IMR-90 (cell line): ENCODE data around the gene RFX1. TPM values are rescaled to one million over a fixed set of nuclear protein-coding genes. Genes with fewer than 3 reads are reported as not detected.

Experiments used
- ATAC-seq: fragments of 200-7000 bp; cut with Tn5 transposase; 2 replicates; pipeline ENCODE4 v1.9.1; 2020; ENCODE audit warnings: low read depth, mild to moderate bottlenecking, moderate library complexity
- BruUV-seq: library from RNA; stranded (reverse); fragments of 400-500 nt; replicated peaks from 2 replicates; lab custom pipeline; 2021; lab: Mats Ljungman, UMichigan
- CTCF ChIA-PET: fragments of 300-600 bp; formaldehyde crosslinking; extraction: SDS; loops from one replicate; lab custom pipeline; 2021; ENCODE audit warnings: antibody characterized with exemption; lab: Yijun Ruan, JAX
- POLR2A ChIA-PET: fragments of 300-600 bp; sonication (Branson Sonifier 250); formaldehyde crosslinking; loops from one replicate; lab custom pipeline; 2022; ENCODE audit warnings: antibody characterized with exemption; ENCODE audit not compliant: unreplicated experiment; lab: Charles Lee
- DNase-seq: peaks from one replicate; pipeline ENCODE4 v3.0.0; 2013
- H2AFZ ChIP-seq: replicated peaks from 2 replicates; pipeline ENCODE3; 2013; ENCODE audit warnings: low read length, mild to moderate bottlenecking; ENCODE audit not compliant: poor library complexity
- H2AK5ac ChIP-seq: 2 replicates; pipeline ENCODE4 v1.6.1; 2013; ENCODE audit warnings: low read depth, low read length, inconsistent platforms
- H2AK9ac ChIP-seq: replicated peaks from 2 replicates; pipeline ENCODE3; 2013; ENCODE audit warnings: mild to moderate bottlenecking, low read depth, low read length, moderate library complexity; ENCODE audit not compliant: poor library complexity
- H2BK120ac ChIP-seq: 2 replicates; pipeline ENCODE4 v1.6.1; 2013; ENCODE audit warnings: low read depth, low read length, inconsistent platforms
- H2BK15ac ChIP-seq: 3 replicates; pipeline ENCODE4 v1.6.1; 2013; ENCODE audit warnings: low read depth, low read length, inconsistent platforms
- H2BK20ac ChIP-seq: 2 replicates; pipeline ENCODE4 v1.6.1; 2013; ENCODE audit warnings: low read depth, mild to moderate bottlenecking, inconsistent platforms, low read length, moderate library complexity
- H2BK5ac ChIP-seq: 2 replicates; pipeline ENCODE4 v1.6.1; 2013; ENCODE audit warnings: mild to moderate bottlenecking, low read depth, low read length, inconsistent platforms; ENCODE audit not compliant: poor library complexity, severe bottlenecking
- H3K14ac ChIP-seq: replicated peaks from 2 replicates; pipeline ENCODE4 v1.6.1; 2013; ENCODE audit warnings: low read depth, low read length, inconsistent platforms
- H3K18ac ChIP-seq: 2 replicates; pipeline ENCODE4 v1.6.1; 2013; ENCODE audit warnings: low read depth, low read length, control low read depth
- H3K23ac ChIP-seq: 2 replicates; pipeline ENCODE4 v1.6.1; 2013; ENCODE audit warnings: low read depth, low read length, inconsistent platforms
- H3K27ac ChIP-seq: 2 replicates; pipeline ENCODE4 v1.5.1; 2013; ENCODE audit warnings: mild to moderate bottlenecking, control low read depth, low read length; ENCODE audit not compliant: insufficient read depth
- H3K27me3 ChIP-seq: 2 replicates; pipeline ENCODE4 v1.6.1; 2013; ENCODE audit warnings: low read length; ENCODE audit not compliant: control insufficient read depth, insufficient read depth
- H3K36me3 ChIP-seq: 2 replicates; pipeline ENCODE4 v1.6.1; 2013; ENCODE audit warnings: low read length, mixed read lengths; ENCODE audit not compliant: control insufficient read depth, insufficient read depth
- H3K4ac ChIP-seq: 2 replicates; pipeline ENCODE4 v1.6.1; 2013; ENCODE audit warnings: low read depth, low read length, inconsistent platforms
- H3K4me1 ChIP-seq: 2 replicates; pipeline ENCODE4 v1.6.1; 2013; ENCODE audit warnings: low read length, mixed read lengths; ENCODE audit not compliant: control insufficient read depth, insufficient read depth
- H3K4me2 ChIP-seq: 2 replicates; pipeline ENCODE4 v1.6.1; 2013; ENCODE audit warnings: low read depth, mild to moderate bottlenecking, control low read depth, low read length, moderate library complexity
- H3K4me3 ChIP-seq: 2 replicates; pipeline ENCODE4 v1.5.1; 2013; ENCODE audit warnings: low read depth, mild to moderate bottlenecking, control low read depth, low read length, moderate library complexity; ENCODE audit not compliant: insufficient read depth
- H3K56ac ChIP-seq: 2 replicates; pipeline ENCODE4 v1.6.1; 2013; ENCODE audit warnings: low read length, inconsistent platforms; ENCODE audit not compliant: insufficient read depth; ENCODE audit errors: extremely low read depth
- H3K79me1 ChIP-seq, 2 experiments: 2 replicates each; pipeline ENCODE4 v1.6.1; 2013; ENCODE audit warnings: low read length in 2 of 2, inconsistent platforms in 1 of 2, low read depth in 1 of 2
- H3K9ac ChIP-seq: 2 replicates; pipeline ENCODE4 v1.6.1; 2013; ENCODE audit warnings: low read depth, low read length, control low read depth
- H3K9me1 ChIP-seq: 2 replicates; pipeline ENCODE4 v1.6.1; 2013; ENCODE audit warnings: low read length, inconsistent platforms; ENCODE audit not compliant: insufficient read depth
- H3K9me3 ChIP-seq: 2 replicates; pipeline ENCODE4 v1.6.1; 2013; ENCODE audit warnings: low read length; ENCODE audit not compliant: control insufficient read depth, insufficient read depth
- H4K20me1 ChIP-seq: 2 replicates; pipeline ENCODE4 v1.6.1; 2013; ENCODE audit warnings: low read length, inconsistent platforms; ENCODE audit not compliant: insufficient read depth
- H4K5ac ChIP-seq: 2 replicates; pipeline ENCODE4 v1.6.1; 2013; ENCODE audit warnings: mild to moderate bottlenecking, low read depth, low read length, control low read depth
- H4K8ac ChIP-seq, 2 experiments: 2 replicates each; pipeline ENCODE4 v1.6.1; 2013; ENCODE audit warnings: low read depth in 2 of 2, low read length in 2 of 2, control low read depth in 1 of 2, inconsistent platforms in 1 of 2
- H4K91ac ChIP-seq: 2 replicates; pipeline ENCODE4 v1.6.1; 2013; ENCODE audit warnings: low read depth, low read length, inconsistent platforms; ENCODE audit not compliant: insufficient read depth
- CEBPB ChIP-seq: IDR thresholded peaks from 2 replicates; pipeline ENCODE4 v1.6.1; 2012; ENCODE audit warnings: low read depth, low read length, improper control_type of control experiment
- FOS ChIP-seq: fragments of 150-350 bp; IDR thresholded peaks from 2 replicates; pipeline ENCODE4 v1.6.1; 2016; ENCODE audit warnings: low read depth, low read length
- MAFK ChIP-seq: IDR thresholded peaks from 2 replicates; pipeline ENCODE4 v1.6.1; 2012; ENCODE audit warnings: low read depth, low read length, improper control_type of control experiment
- MAZ ChIP-seq: IDR thresholded peaks from 2 replicates; pipeline ENCODE4 v1.6.1; 2012; ENCODE audit warnings: low read depth, mild to moderate bottlenecking, low read length, improper control_type of control experiment, moderate library complexity, borderline replicate concordance
- MXI1 ChIP-seq: IDR thresholded peaks from 2 replicates; pipeline ENCODE4 v1.6.1; 2012; ENCODE audit warnings: low read depth, mild to moderate bottlenecking, low read length, moderate library complexity, borderline replicate concordance
- NFE2L2 ChIP-seq: fragments of 150-350 bp; IDR thresholded peaks from 2 replicates; pipeline ENCODE4 v1.6.1; 2016; ENCODE audit warnings: low read depth, mild to moderate bottlenecking, low read length
- POLR2A ChIP-seq: IDR thresholded peaks from 2 replicates; pipeline ENCODE4 v1.6.1; 2012; ENCODE audit warnings: mild to moderate bottlenecking, low read depth, low read length
- RAD21 ChIP-seq: IDR thresholded peaks from 2 replicates; pipeline ENCODE4 v1.6.1; 2012; ENCODE audit warnings: low read length, improper control_type of control experiment
- RCOR1 ChIP-seq: IDR thresholded peaks from 2 replicates; pipeline ENCODE4 v1.6.1; 2012; ENCODE audit warnings: mild to moderate bottlenecking, low read length, improper control_type of control experiment; ENCODE audit not compliant: insufficient replicate concordance
- RFX5 ChIP-seq: IDR thresholded peaks from 2 replicates; pipeline ENCODE4 v1.8.0; 2012; ENCODE audit warnings: low read depth, mild to moderate bottlenecking, low read length, moderate library complexity
- WGBS, 2 experiments: methylation state at CpG; one replicate each; pipeline versions ENCODE4 v1.1.5 to v1.1.7; 2013; ENCODE audit warnings: missing lambda C conversion rate in 2 of 2; ENCODE audit not compliant: insufficient read length in 1 of 2; ENCODE audit errors: extremely low coverage in 2 of 2; 5-methylcytosine and 5-hydroxymethylcytosine counted together
- dilution Hi-C: fragments of 300-500 bp; cut with HindIII; formaldehyde crosslinking; loops from one replicate; pipeline ENCODE4 v1.14.3; 2018; ENCODE audit warnings: low sequenced_read_pairs; ENCODE audit not compliant: unreplicated experiment
- in situ Hi-C: fragments of 300-500 bp; cut with MboI; formaldehyde crosslinking; loops from 3 replicates; pipeline ENCODE4 v1.14.3; 2019; ENCODE audit warnings: low sequenced_read_pairs, inconsistent platforms, mixed read lengths
- intact Hi-C: fragments of 100-400 bp; cut with micrococcal nuclease; formaldehyde crosslinking; loops from 2 replicates; pipeline ENCODE4 v1.10.0; 2022
- polyA plus RNA-seq, 3 experiments: library from polyadenylated mRNA; depleted of rRNA; stranded (reverse); fragments of >200 nt; gene quantifications; 2 replicates each; pipeline ENCODE4 v1.2.3, GENCODE V29; 2012; ENCODE audit warnings: low replicate concordance in 1 of 3
- total RNA-seq: library from RNA; depleted of rRNA; stranded (reverse); fragments of >200 nt; gene quantifications from 2 replicates; pipeline ENCODE4 v1.2.3, GENCODE V29; 2012
- TF ChIP-seq, protein P1 (sequence below): conservative IDR thresholded peaks from 2 replicates; pipeline ENCODE4 v1.5.1; 2012; ENCODE audit warnings: mild to moderate bottlenecking, low read depth, low read length, improper control_type of control experiment
- TF ChIP-seq, protein P2 (sequence below): fragments of 150-350 bp; IDR thresholded peaks from 2 replicates; pipeline ENCODE4 v1.6.1; 2017; ENCODE audit warnings: mild to moderate bottlenecking, antibody characterized with exemption, low read length, low read depth

The RFX1 gene
- total and polyA plus RNA-seq, 2 of the 4 experiments (the other 2 are of a cell fraction) = 0.36 to 3.1 TPM

DNA sequence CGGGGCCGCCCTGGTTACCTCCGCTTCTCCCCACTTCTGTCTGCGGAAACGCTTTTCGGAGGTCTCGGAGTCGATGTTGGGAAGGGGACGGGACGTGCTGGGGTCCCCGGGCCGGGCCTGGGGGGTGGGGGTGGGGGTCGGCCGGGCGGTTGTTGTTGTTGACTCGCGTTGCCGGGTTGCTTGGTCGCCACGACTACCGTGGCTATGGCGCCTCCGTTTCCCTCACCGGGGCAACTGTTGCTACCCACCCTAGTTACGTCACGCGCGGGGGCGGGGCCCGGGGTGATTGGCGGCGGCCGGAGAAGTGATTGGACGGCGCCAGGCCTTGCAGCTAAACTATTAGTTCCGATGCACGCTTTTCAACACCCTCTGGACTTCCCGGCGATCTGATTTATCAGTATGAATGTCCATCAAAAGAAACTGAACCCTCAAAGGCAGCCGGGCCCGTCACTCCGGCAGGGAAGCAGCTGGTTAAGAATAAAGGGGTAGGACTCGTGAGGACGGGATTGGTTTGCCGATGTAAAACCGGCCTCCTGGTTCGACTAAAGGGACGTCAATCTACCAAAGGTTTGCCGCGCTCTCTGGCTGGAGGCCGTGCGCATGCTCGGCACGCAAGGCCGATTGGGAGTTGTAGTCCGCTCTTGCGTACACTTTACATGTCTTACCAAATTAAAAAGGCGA is at the start of gene RFX1 (continued):
- TF ChIP-seq, protein P1, sequence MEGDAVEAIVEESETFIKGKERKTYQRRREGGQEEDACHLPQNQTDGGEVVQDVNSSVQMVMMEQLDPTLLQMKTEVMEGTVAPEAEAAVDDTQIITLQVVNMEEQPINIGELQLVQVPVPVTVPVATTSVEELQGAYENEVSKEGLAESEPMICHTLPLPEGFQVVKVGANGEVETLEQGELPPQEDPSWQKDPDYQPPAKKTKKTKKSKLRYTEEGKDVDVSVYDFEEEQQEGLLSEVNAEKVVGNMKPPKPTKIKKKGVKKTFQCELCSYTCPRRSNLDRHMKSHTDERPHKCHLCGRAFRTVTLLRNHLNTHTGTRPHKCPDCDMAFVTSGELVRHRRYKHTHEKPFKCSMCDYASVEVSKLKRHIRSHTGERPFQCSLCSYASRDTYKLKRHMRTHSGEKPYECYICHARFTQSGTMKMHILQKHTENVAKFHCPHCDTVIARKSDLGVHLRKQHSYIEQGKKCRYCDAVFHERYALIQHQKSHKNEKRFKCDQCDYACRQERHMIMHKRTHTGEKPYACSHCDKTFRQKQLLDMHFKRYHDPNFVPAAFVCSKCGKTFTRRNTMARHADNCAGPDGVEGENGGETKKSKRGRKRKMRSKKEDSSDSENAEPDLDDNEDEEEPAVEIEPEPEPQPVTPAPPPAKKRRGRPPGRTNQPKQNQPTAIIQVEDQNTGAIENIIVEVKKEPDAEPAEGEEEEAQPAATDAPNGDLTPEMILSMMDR = no peak
- no peak for TF ChIP-seq MAFK

DNA sequence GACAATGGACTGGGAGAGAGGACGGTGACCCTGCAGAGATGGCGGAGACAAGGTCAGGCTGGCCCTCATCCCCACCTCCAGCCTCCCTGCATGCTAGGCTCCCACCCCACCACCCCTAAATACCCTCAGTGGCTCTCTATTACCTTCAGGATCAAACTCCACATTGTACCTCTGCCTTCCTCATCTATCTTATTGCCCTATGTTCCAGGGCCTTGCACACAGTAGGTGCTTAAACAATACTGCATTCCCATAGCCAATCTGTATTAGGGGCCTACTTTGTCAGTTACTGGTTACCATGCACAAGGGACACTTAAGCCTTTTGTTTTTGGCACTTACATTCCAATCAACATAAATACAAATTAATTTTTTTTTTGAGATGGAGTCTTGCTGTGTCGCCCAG is 49.3 kb upstream of the RFX1 start:
- H2BK5ac ChIP-seq = no peak overlapping the region
- no peak overlapping the region for H2BK20ac ChIP-seq
- in situ Hi-C loops = no loop called here
- no peak for TF ChIP-seq NFE2L2
- TF ChIP-seq CEBPB = no peak
- TF ChIP-seq, protein P1 = no peak
- no peak for TF ChIP-seq POLR2A
- TF ChIP-seq, protein P2, sequence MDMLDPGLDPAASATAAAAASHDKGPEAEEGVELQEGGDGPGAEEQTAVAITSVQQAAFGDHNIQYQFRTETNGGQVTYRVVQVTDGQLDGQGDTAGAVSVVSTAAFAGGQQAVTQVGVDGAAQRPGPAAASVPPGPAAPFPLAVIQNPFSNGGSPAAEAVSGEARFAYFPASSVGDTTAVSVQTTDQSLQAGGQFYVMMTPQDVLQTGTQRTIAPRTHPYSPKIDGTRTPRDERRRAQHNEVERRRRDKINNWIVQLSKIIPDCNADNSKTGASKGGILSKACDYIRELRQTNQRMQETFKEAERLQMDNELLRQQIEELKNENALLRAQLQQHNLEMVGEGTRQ = no peak
- TF ChIP-seq RAD21 = no peak
- no peak for TF ChIP-seq RFX5
- no peak for TF ChIP-seq MXI1
- no peak for TF ChIP-seq MAZ
- TF ChIP-seq FOS = no peak
- TF ChIP-seq MAFK = no peak
- TF ChIP-seq RCOR1 = no peak

More for the DNA sequence above, 49.3 kb upstream of the RFX1 start:
- Histone ChIP-seq H2BK120ac (no peak overlapping the region), H3K4me3 (no peak overlapping the region), H2AFZ (no peak overlapping the region), H3K9me3 (peaks cover 2% of the 10 kb centered on the region; the same call in 1 of the 2 replicates), H3K27ac (no peak overlapping the region), H3K4me2 (no peak overlapping the region), H4K20me1 (no peaks in the 10 kb centered on the region), H3K9ac (no peak overlapping the region), H3K4ac (no peak overlapping the region), H2BK15ac (no peak overlapping the region), H3K56ac (no peak overlapping the region), H2AK5ac (no peak overlapping the region), H3K4me1 (peaks cover 1% of the 10 kb centered on the region; the same call in 1 of the 2 replicates), H4K8ac (no peak overlapping the region), H3K36me3 (no peaks in the 10 kb centered on the region), H3K79me1 (no peaks in the 10 kb centered on the region), H3K9me1 (no peaks in the 10 kb centered on the region), H3K18ac (no peak overlapping the region), H3K27me3 (peaks cover 35% of the 10 kb centered on the region), H2AK9ac (peak overlapping the region; percentile 42), H4K5ac (no peak overlapping the region), H4K91ac (no peak overlapping the region), H3K23ac (no peak overlapping the region), H3K14ac (no peak overlapping the region)
- DNase-seq (no peak), ATAC-seq (no peak)
- ChIA-PET POLR2A (no interaction called here), CTCF (no interaction called here)
- dilution Hi-C loops (no loop called here), intact Hi-C loops (no loop called here)
- BruUV-seq = no TSS peak
- WGBS, 2 experiments = 100% methylated on average over 1 of the region's 3 CpGs; no CpG with 5 or more reads in 1 of the 2 experiments
